ENCODE measurements around the gene DPYSL4.

DNA sequence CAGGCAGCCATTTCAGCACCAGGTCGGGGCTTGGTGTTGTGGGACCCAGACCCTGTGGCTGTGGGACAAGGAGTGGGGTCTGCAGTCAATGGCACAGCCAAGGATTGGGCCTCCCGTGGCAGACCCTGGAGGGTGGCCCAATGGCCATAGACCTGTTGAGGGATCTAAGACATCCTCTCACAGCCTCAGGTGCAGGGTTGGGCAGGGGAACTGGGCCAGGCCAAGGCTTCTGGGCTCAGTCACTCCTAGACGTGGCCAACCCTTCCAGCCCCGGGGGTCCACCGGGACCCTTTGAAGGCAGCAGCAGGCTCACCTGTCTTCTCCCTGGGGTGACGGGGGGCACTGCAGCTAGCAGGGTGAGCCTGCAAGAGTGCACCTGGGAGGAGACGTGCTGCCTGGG lies 45.7 kb upstream of the DPYSL4 start:
- TF ChIP-seq, protein P1, sequence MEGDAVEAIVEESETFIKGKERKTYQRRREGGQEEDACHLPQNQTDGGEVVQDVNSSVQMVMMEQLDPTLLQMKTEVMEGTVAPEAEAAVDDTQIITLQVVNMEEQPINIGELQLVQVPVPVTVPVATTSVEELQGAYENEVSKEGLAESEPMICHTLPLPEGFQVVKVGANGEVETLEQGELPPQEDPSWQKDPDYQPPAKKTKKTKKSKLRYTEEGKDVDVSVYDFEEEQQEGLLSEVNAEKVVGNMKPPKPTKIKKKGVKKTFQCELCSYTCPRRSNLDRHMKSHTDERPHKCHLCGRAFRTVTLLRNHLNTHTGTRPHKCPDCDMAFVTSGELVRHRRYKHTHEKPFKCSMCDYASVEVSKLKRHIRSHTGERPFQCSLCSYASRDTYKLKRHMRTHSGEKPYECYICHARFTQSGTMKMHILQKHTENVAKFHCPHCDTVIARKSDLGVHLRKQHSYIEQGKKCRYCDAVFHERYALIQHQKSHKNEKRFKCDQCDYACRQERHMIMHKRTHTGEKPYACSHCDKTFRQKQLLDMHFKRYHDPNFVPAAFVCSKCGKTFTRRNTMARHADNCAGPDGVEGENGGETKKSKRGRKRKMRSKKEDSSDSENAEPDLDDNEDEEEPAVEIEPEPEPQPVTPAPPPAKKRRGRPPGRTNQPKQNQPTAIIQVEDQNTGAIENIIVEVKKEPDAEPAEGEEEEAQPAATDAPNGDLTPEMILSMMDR (conservative IDR thresholded peaks at IDR 0.05; ENCODE audit: low read depth in 2 of 2): no peak
- no peak for TF ChIP-seq POLR2AphosphoS5 (IDR thresholded peaks at IDR 0.05; ENCODE audit: low read depth)

All from GM23338 (cell line).